Keratinocyte (primary cell): ENCODE results near the gene GRIK2. TPM values are rescaled to one million over a fixed set of nuclear protein-coding genes. Genes with fewer than 3 reads are reported as not detected.

Source experiments
- DNase-seq: peaks from one replicate; pipeline ENCODE4 v3.0.0-alpha.2; 2011; ENCODE audit warnings: low read depth, missing footprints, low spot score
- FAIRE-seq: peaks from 2 replicates; lab custom pipeline; 2011; peaks lifted over from hg19 to GRCh38; lab: Jason Lieb, UNC
- H2AFZ ChIP-seq: 2 replicates; pipeline ENCODE4 v1.6.0; 2012; ENCODE audit warnings: low read length, control low read depth, inconsistent platforms; ENCODE audit not compliant: control insufficient read depth
- H3K27ac ChIP-seq: 2 replicates; pipeline ENCODE4 v1.5.1; 2011; ENCODE audit warnings: low read length; ENCODE audit not compliant: control insufficient read depth, insufficient read depth
- H3K27me3 ChIP-seq: 3 replicates; pipeline ENCODE4 v1.6.0; 2011; ENCODE audit warnings: low read length; ENCODE audit not compliant: control insufficient read depth, insufficient read depth; ENCODE audit errors: extremely low read depth
- H3K36me3 ChIP-seq, 2 experiments: 2 replicates in 1 of 2; 3 replicates in 1 of 2; pipeline ENCODE4 v1.5.1; 2011; ENCODE audit warnings: low read length in 2 of 2, mild to moderate bottlenecking in 1 of 2; ENCODE audit not compliant: control insufficient read depth in 2 of 2, insufficient read depth in 2 of 2; ENCODE audit errors: extremely low read depth in 1 of 2
- H3K4me1 ChIP-seq: 3 replicates; pipeline ENCODE4 v1.5.1; 2011; ENCODE audit warnings: low read length; ENCODE audit not compliant: control insufficient read depth, insufficient read depth; ENCODE audit errors: extremely low read depth
- H3K4me2 ChIP-seq: 3 replicates; pipeline ENCODE4 v1.6.0; 2011; ENCODE audit warnings: low read depth, low read length; ENCODE audit not compliant: control insufficient read depth, insufficient read depth; ENCODE audit errors: extremely low read depth
- H3K4me3 ChIP-seq, 3 experiments: fragments of 200-600 bp in 1 of 3; sonication (generic) in 1 of 3; 2 replicates in 2 of 3; 3 replicates in 1 of 3; pipeline ENCODE4 v1.5.1; 2011 to 2016; ENCODE audit warnings: low read length in 3 of 3, mild to moderate bottlenecking in 3 of 3, control low read depth in 2 of 3, inconsistent platforms in 1 of 3, low read depth in 1 of 3, mixed read lengths in 1 of 3, mixed run types in 1 of 3, moderate library complexity in 1 of 3; ENCODE audit not compliant: control insufficient read depth in 2 of 3, insufficient read depth in 2 of 3; ENCODE audit errors: extremely low read depth in 1 of 3
- H3K79me2 ChIP-seq: 2 replicates; pipeline ENCODE4 v1.6.0; 2012; ENCODE audit warnings: low read length; ENCODE audit not compliant: control insufficient read depth, insufficient read depth
- H3K9ac ChIP-seq: 3 replicates; pipeline ENCODE4 v1.6.0; 2011; ENCODE audit warnings: low read length; ENCODE audit not compliant: control insufficient read depth, insufficient read depth; ENCODE audit errors: extremely low read depth
- H3K9me1 ChIP-seq: 3 replicates; pipeline ENCODE4 v1.6.0; 2011; ENCODE audit warnings: low read length; ENCODE audit not compliant: control insufficient read depth, insufficient read depth; ENCODE audit errors: extremely low read depth
- H3K9me3 ChIP-seq: 2 replicates; pipeline ENCODE4 v1.5.1; 2012; ENCODE audit warnings: low read depth, low read length; ENCODE audit not compliant: control insufficient read depth
- H4K20me1 ChIP-seq: 3 replicates; pipeline ENCODE4 v1.6.0; 2011; ENCODE audit warnings: low read length; ENCODE audit not compliant: control insufficient read depth, insufficient read depth; ENCODE audit errors: extremely low read depth
- EZH2 ChIP-seq: IDR thresholded peaks from one replicate; pipeline ENCODE4 v1.6.1; 2012; ENCODE audit warnings: inconsistent platforms, mild to moderate bottlenecking, low read length, moderate library complexity
- dilution Hi-C: fragments of 300-500 bp; cut with MboI; formaldehyde crosslinking; loops from one replicate; pipeline ENCODE4 v1.7.0; 2020; ENCODE audit warnings: low sequenced_read_pairs; ENCODE audit not compliant: extremely low pct_ligation_motif_present
- polyA plus RNA-seq, 5 experiments: library from polyadenylated mRNA; depleted of rRNA in 3 of 5; stranded (reverse) in 3 of 5; stranded (forward) in 1 of 5; unstranded in 1 of 5; fragments of >200 nt; gene quantifications; 1 replicate in 1 of 5; 2 replicates in 3 of 5; 3 replicates in 1 of 5; pipeline versions ENCODE4 v1.2.1 to v1.2.3, GENCODE V29; 2011 to 2012; ENCODE audit warnings: missing spikeins in 2 of 5, low read depth in 1 of 5, low replicate concordance in 1 of 5
- TF ChIP-seq, protein P1 (sequence below), 3 experiments: IDR thresholded peaks in 1 of 3; conservative IDR thresholded peaks in 1 of 3; optimal IDR thresholded peaks in 1 of 3; 2 replicates in 2 of 3; 3 replicates in 1 of 3; pipeline versions ENCODE3 to v1.5.1; 2011; ENCODE audit warnings: low read length in 3 of 3, mild to moderate bottlenecking in 3 of 3, moderate library complexity in 2 of 3, control low read depth in 1 of 3, inconsistent platforms in 1 of 3; ENCODE audit not compliant: insufficient read depth in 2 of 3; ENCODE audit errors: extremely low read depth in 1 of 3

The GRIK2 gene
- polyA plus RNA-seq, 1 donor (not counting 4 experiments of a cell fraction or from before 2014, with no cell fraction given), result 0.01 TPM

DNA sequence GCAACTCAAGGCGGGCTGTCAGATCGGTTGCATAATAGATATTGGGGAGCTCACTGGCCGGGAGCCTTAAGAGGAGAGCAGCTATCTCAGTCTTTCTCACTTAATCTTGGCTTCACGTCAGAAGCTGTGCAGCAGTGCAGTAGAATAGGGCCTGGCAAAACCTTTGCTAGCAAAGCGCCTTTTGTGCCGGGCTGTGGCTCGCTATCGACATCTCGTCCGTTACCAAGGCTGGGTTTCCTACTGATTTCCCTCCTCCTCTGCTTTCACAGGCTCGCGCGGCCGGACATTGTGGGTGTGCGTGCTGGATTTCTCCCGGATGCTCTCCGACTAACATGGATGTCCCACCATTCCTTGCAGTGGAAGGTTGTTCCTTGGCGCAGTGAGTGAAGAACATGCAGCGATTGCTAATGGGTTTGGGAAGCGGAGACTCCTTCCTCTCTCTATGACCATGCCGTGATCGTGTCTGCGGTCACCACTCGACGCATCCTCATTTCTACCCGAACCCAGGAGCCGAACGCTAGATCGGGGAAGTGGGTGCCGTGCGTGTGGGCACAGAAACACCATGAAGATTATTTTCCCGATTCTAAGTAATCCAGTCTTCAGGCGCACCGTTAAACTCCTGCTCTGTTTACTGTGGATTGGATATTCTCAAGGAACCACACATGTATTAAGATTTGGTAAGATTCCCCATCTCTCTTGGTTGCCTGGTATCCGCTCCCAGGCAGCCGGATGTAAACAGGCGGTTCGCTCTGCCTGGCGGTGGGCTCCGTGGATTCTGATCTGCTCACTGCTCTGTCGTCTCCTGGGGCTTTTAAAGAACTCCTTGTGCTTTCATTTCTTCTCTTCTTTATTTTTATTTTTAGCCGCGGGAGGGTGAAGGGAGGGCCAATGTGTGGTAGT lies 5.5 kb downstream of the GRIK2 start:
- H3K4me1 ChIP-seq, result no peaks in the 10 kb centered on the region
- H3K9ac ChIP-seq, result no peak overlapping the region
- H4K20me1 ChIP-seq, result no peaks in the 10 kb centered on the region
- H3K36me3 ChIP-seq, result no peaks in the 10 kb centered on the region
- dilution Hi-C loops, result no loop called here
- H3K4me2 ChIP-seq, result no peak overlapping the region
- no peaks in the 10 kb centered on the region for H3K79me2 ChIP-seq
- H3K9me1 ChIP-seq, result no peaks in the 10 kb centered on the region
- no peak for FAIRE-seq
- H3K9me3 ChIP-seq, result no peaks in the 10 kb centered on the region
- TF ChIP-seq EZH2, result no peak
- TF ChIP-seq, protein P1, sequence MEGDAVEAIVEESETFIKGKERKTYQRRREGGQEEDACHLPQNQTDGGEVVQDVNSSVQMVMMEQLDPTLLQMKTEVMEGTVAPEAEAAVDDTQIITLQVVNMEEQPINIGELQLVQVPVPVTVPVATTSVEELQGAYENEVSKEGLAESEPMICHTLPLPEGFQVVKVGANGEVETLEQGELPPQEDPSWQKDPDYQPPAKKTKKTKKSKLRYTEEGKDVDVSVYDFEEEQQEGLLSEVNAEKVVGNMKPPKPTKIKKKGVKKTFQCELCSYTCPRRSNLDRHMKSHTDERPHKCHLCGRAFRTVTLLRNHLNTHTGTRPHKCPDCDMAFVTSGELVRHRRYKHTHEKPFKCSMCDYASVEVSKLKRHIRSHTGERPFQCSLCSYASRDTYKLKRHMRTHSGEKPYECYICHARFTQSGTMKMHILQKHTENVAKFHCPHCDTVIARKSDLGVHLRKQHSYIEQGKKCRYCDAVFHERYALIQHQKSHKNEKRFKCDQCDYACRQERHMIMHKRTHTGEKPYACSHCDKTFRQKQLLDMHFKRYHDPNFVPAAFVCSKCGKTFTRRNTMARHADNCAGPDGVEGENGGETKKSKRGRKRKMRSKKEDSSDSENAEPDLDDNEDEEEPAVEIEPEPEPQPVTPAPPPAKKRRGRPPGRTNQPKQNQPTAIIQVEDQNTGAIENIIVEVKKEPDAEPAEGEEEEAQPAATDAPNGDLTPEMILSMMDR (optimal IDR thresholded peaks at IDR 0.05 in 1 of 3, IDR thresholded peaks at IDR 0.05 in 1 of 3, conservative IDR thresholded peaks at IDR 0.05 in 1 of 3; ENCODE audit: extremely low read depth in 1 of 3, insufficient read depth in 2 of 3, low read length in 3 of 3), result no peak
- no peak overlapping the region for H3K27ac ChIP-seq
- no peak overlapping the region for H2AFZ ChIP-seq
- peaks cover 41% of the 10 kb centered on the region for H3K27me3 ChIP-seq
- DNase-seq, result no peak
- H3K4me3 ChIP-seq, result no peak overlapping the region

DNA sequence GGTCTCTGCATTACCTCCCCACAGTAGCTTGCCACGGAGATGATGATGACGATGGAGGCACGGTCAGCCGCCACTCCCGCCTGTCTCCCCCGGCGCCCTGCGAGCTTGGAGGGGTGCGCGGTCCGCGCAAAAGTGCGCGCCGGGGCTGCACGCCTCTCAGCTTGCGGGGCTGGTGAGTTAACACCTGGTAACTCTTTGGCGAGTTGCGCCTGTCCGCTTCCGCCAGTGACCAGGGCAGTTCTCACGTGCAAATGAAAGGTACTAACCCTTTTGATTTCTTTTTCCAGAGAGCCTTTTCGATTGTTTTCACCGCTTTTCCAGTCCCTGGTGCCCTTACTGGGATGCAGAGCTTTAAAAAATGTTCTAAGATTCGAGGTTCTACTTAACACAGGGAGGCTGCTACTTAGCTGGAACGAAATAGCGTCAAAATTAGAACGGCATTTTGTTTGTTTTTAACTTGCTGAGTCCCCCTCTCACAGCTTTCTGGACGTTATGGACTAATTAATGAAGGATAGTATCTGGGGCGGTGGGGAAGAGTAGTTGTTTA lies 6.2 kb downstream of the GRIK2 start:
- Histone ChIP-seq H3K27ac (no peak overlapping the region), H3K27me3 (peaks cover 36% of the 10 kb centered on the region), H2AFZ (no peak overlapping the region), H3K9me3 (no peaks in the 10 kb centered on the region), H3K9ac (no peak overlapping the region), H4K20me1 (no peaks in the 10 kb centered on the region), H3K4me3 (no peak overlapping the region), H3K9me1 (no peaks in the 10 kb centered on the region), H3K79me2 (no peaks in the 10 kb centered on the region), H3K4me1 (no peaks in the 10 kb centered on the region), H3K4me2 (no peak overlapping the region), H3K36me3 (no peaks in the 10 kb centered on the region)
- FAIRE-seq (no peak), DNase-seq (no peak)
- dilution Hi-C loops, result no loop called here
- TF ChIP-seq, protein P1 (optimal IDR thresholded peaks at IDR 0.05 in 1 of 3, IDR thresholded peaks at IDR 0.05 in 1 of 3, conservative IDR thresholded peaks at IDR 0.05 in 1 of 3; ENCODE audit: extremely low read depth in 1 of 3, insufficient read depth in 2 of 3, low read length in 3 of 3), result no peak
- no peak for TF ChIP-seq EZH2
